Liver (tissue), 9 donors: ENCODE measurements around the gene CPAMD8. TPM values are rescaled to one million over a fixed set of nuclear protein-coding genes. Genes with fewer than 3 reads are reported as not detected.

Source experiments
- DNase-seq: peaks from one replicate; pipeline ENCODE4 v3.0.0-alpha.2; 2017; ENCODE audit warnings: low spot score
- H3K27ac ChIP-seq, 2 donors: one replicate each; pipeline ENCODE4 v1.7.0; 2013; ENCODE audit warnings: inconsistent platforms in 2 of 2, low read length in 2 of 2, control low read depth in 1 of 2, low read depth in 1 of 2, mild to moderate bottlenecking in 1 of 2
- H3K27me3 ChIP-seq, 4 donors: one replicate each; pipeline versions ENCODE4 v1.6.1 to v1.7.0; 2013; ENCODE audit warnings: low read length in 3 of 4, inconsistent platforms in 1 of 4, mild to moderate bottlenecking in 1 of 4, moderate library complexity in 1 of 4; ENCODE audit not compliant: control insufficient read depth in 4 of 4, insufficient read depth in 4 of 4
- H3K36me3 ChIP-seq, 4 donors: one replicate each; pipeline versions ENCODE4 v1.6.1 to v1.7.0; 2013; ENCODE audit warnings: low read length in 3 of 4, mild to moderate bottlenecking in 3 of 4, low read depth in 1 of 4, moderate library complexity in 1 of 4; ENCODE audit not compliant: control insufficient read depth in 4 of 4, insufficient read depth in 3 of 4
- H3K4me1 ChIP-seq, 4 donors: one replicate each; pipeline versions ENCODE4 v1.6.1 to v1.7.0; 2013; ENCODE audit warnings: low read length in 3 of 4, mild to moderate bottlenecking in 3 of 4, moderate library complexity in 1 of 4; ENCODE audit not compliant: control insufficient read depth in 4 of 4, insufficient read depth in 4 of 4
- H3K4me3 ChIP-seq, 3 donors: one replicate each; pipeline versions ENCODE4 v1.6.1 to v1.7.0; 2013; ENCODE audit warnings: low read length in 3 of 3, control low read depth in 1 of 3, low read depth in 1 of 3, mild to moderate bottlenecking in 1 of 3
- H3K9ac ChIP-seq, 2 donors: one replicate each; pipeline ENCODE4 v1.7.0; 2013; ENCODE audit warnings: low read length in 2 of 2, mild to moderate bottlenecking in 2 of 2, moderate library complexity in 2 of 2, control low read depth in 1 of 2, low read depth in 1 of 2
- H3K9me3 ChIP-seq, 4 donors: one replicate each; pipeline versions ENCODE4 v1.6.1 to v1.7.0; 2013; ENCODE audit warnings: low read length in 3 of 4; ENCODE audit not compliant: control insufficient read depth in 4 of 4
- EGR1 ChIP-seq, 2 donors: IDR thresholded peaks; 2 replicates each; pipeline ENCODE4 v1.6.1; 2016 to 2018; ENCODE audit warnings: antibody characterized with exemption in 2 of 2, low read depth in 2 of 2
- FOXA1 ChIP-seq: IDR thresholded peaks from 2 replicates; pipeline ENCODE4 v1.6.1; 2016; ENCODE audit warnings: antibody characterized with exemption
- GABPA ChIP-seq, 2 donors: IDR thresholded peaks in 1 of 2; conservative IDR thresholded peaks in 1 of 2; 2 replicates each; pipeline ENCODE4 v1.6.1; 2016; ENCODE audit warnings: antibody characterized with exemption in 2 of 2, mild to moderate bottlenecking in 1 of 2, moderate library complexity in 1 of 2
- HNF4G ChIP-seq: IDR thresholded peaks from 2 replicates; pipeline ENCODE4 v1.6.1; 2016; ENCODE audit warnings: antibody characterized with exemption
- JUND ChIP-seq, 2 donors: IDR thresholded peaks; 2 replicates each; pipeline ENCODE4 v1.6.1; 2016; ENCODE audit warnings: antibody characterized with exemption in 2 of 2
- RAD21 ChIP-seq, 2 donors: IDR thresholded peaks; 2 replicates each; pipeline ENCODE4 v1.6.1; 2016; ENCODE audit warnings: antibody characterized with exemption in 2 of 2, mild to moderate bottlenecking in 2 of 2
- RXRA ChIP-seq, 2 donors: IDR thresholded peaks; 2 replicates each; pipeline ENCODE4 v1.6.1; 2017 to 2018; ENCODE audit warnings: antibody characterized with exemption in 2 of 2, mild to moderate bottlenecking in 1 of 2
- SP1 ChIP-seq: IDR thresholded peaks from 2 replicates; pipeline ENCODE4 v1.6.1; 2018; ENCODE audit warnings: antibody characterized with exemption, mild to moderate bottlenecking
- TAF1 ChIP-seq: conservative IDR thresholded peaks from 2 replicates; pipeline ENCODE4 v1.6.1; 2016; ENCODE audit warnings: antibody characterized with exemption, mild to moderate bottlenecking
- YY1 ChIP-seq: IDR thresholded peaks from 2 replicates; pipeline ENCODE4 v1.6.1; 2016; ENCODE audit warnings: antibody characterized with exemption, mild to moderate bottlenecking
- WGBS: extraction: QIAGEN DNeasy Blood & Tissue Kit; methylation state at CpG from one replicate; pipeline ENCODE4 v1.1.7; 2013; 5-methylcytosine and 5-hydroxymethylcytosine counted together
- polyA plus RNA-seq, 2 donors: library from polyadenylated mRNA; stranded (reverse) in 1 of 2; unstranded in 1 of 2; fragments of 200-250 nt in 1 of 2; fragments of >200 nt in 1 of 2; fragmentation: Nextera tagmentation in 1 of 2; extraction: Ambion mirVana in 1 of 2; gene quantifications; one replicate each; pipeline versions ENCODE4 v1.2.1 to v1.2.3, GENCODE V29; 2013 to 2015
- total RNA-seq, 2 donors: library from RNA; depleted of rRNA; stranded (reverse); fragments of >200 nt; gene quantifications; one replicate each; pipeline ENCODE4 v1.2.3, GENCODE V29; 2014
- TF ChIP-seq, protein P1 (sequence below): fragments of 150-350 bp; IDR thresholded peaks from 2 replicates; pipeline ENCODE4 v1.5.1; 2017; ENCODE audit warnings: improper control_type of control experiment, low read depth, low read length; ENCODE audit not compliant: missing input control
- TF ChIP-seq, protein P2 (sequence below): IDR thresholded peaks from 2 replicates; pipeline ENCODE4 v1.6.1; 2016; ENCODE audit warnings: antibody characterized with exemption
- TF ChIP-seq, protein P3 (sequence below): IDR thresholded peaks from 2 replicates; pipeline ENCODE4 v1.6.1; 2016; ENCODE audit warnings: antibody characterized with exemption, mild to moderate bottlenecking
- TF ChIP-seq, protein P4 (sequence below): IDR thresholded peaks from 2 replicates; pipeline ENCODE4 v1.6.1; 2016; ENCODE audit warnings: antibody characterized with exemption
- donor health status: healthy.
- donor health status: healthy.
- donor health status: healthy.
- donor health status: healthy.
- donor health status: healthy.

The CPAMD8 gene
- total and polyA plus RNA-seq, 4 donors: 0.92 to 1.4 (median 1.1) TPM

DNA sequence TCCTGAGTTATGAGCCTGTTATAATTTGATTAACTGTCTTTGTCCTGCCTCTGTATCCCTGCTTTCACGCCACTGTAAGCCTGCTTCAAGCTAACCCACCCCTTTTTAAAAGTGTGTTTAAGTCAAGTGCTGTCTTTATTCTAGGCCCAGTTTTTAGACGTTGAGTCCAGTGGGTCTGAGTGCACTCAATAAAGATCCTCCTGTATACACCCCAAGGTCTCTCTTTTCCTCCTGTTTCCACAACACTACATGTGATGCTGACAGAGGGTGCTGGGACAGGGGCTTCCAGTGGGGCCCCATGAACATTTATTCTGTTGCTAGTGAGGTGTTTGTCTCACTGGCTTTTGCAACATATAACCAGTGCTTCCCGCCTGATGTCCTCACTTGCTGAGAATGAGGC, 144.5 kb downstream of the CPAMD8 start:
- H3K4me1 ChIP-seq: no peaks in the 10 kb centered on the region
- H3K9me3 ChIP-seq: peaks cover 0 to 19% (median 3%) of the 10 kb centered on the region in 4 donors
- no peaks in the 10 kb centered on the region for H3K27me3 ChIP-seq
- no peak for DNase-seq
- peaks cover 8 to 27% (median 10%) of the 10 kb centered on the region in 4 donors for H3K36me3 ChIP-seq
- H3K4me3 ChIP-seq: no peak overlapping the region
- 96% methylated on average over 3 of the region's 3 CpGs for WGBS
- H3K27ac ChIP-seq: no peak overlapping the region
- H3K9ac ChIP-seq: no peak overlapping the region
- TF ChIP-seq, protein P1, sequence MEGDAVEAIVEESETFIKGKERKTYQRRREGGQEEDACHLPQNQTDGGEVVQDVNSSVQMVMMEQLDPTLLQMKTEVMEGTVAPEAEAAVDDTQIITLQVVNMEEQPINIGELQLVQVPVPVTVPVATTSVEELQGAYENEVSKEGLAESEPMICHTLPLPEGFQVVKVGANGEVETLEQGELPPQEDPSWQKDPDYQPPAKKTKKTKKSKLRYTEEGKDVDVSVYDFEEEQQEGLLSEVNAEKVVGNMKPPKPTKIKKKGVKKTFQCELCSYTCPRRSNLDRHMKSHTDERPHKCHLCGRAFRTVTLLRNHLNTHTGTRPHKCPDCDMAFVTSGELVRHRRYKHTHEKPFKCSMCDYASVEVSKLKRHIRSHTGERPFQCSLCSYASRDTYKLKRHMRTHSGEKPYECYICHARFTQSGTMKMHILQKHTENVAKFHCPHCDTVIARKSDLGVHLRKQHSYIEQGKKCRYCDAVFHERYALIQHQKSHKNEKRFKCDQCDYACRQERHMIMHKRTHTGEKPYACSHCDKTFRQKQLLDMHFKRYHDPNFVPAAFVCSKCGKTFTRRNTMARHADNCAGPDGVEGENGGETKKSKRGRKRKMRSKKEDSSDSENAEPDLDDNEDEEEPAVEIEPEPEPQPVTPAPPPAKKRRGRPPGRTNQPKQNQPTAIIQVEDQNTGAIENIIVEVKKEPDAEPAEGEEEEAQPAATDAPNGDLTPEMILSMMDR: no peak
- TF ChIP-seq FOXA1 (no peak), RXRA (IDR thresholded peaks at IDR 0.05) (no peak), YY1 (no peak), JUND (IDR thresholded peaks at IDR 0.05) (no peak), SP1 (no peak), HNF4G (no peak), RAD21 (IDR thresholded peaks at IDR 0.05) (no peak), EGR1 (IDR thresholded peaks at IDR 0.05; ENCODE audit: low read depth in 2 of 2) (no peak)
- TF ChIP-seq, protein P2, sequence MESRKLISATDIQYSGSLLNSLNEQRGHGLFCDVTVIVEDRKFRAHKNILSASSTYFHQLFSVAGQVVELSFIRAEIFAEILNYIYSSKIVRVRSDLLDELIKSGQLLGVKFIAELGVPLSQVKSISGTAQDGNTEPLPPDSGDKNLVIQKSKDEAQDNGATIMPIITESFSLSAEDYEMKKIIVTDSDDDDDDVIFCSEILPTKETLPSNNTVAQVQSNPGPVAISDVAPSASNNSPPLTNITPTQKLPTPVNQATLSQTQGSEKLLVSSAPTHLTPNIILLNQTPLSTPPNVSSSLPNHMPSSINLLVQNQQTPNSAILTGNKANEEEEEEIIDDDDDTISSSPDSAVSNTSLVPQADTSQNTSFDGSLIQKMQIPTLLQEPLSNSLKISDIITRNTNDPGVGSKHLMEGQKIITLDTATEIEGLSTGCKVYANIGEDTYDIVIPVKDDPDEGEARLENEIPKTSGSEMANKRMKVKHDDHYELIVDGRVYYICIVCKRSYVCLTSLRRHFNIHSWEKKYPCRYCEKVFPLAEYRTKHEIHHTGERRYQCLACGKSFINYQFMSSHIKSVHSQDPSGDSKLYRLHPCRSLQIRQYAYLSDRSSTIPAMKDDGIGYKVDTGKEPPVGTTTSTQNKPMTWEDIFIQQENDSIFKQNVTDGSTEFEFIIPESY: no peak
- TF ChIP-seq, protein P3, sequence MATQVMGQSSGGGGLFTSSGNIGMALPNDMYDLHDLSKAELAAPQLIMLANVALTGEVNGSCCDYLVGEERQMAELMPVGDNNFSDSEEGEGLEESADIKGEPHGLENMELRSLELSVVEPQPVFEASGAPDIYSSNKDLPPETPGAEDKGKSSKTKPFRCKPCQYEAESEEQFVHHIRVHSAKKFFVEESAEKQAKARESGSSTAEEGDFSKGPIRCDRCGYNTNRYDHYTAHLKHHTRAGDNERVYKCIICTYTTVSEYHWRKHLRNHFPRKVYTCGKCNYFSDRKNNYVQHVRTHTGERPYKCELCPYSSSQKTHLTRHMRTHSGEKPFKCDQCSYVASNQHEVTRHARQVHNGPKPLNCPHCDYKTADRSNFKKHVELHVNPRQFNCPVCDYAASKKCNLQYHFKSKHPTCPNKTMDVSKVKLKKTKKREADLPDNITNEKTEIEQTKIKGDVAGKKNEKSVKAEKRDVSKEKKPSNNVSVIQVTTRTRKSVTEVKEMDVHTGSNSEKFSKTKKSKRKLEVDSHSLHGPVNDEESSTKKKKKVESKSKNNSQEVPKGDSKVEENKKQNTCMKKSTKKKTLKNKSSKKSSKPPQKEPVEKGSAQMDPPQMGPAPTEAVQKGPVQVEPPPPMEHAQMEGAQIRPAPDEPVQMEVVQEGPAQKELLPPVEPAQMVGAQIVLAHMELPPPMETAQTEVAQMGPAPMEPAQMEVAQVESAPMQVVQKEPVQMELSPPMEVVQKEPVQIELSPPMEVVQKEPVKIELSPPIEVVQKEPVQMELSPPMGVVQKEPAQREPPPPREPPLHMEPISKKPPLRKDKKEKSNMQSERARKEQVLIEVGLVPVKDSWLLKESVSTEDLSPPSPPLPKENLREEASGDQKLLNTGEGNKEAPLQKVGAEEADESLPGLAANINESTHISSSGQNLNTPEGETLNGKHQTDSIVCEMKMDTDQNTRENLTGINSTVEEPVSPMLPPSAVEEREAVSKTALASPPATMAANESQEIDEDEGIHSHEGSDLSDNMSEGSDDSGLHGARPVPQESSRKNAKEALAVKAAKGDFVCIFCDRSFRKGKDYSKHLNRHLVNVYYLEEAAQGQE: no peak
- TF ChIP-seq, protein P4, sequence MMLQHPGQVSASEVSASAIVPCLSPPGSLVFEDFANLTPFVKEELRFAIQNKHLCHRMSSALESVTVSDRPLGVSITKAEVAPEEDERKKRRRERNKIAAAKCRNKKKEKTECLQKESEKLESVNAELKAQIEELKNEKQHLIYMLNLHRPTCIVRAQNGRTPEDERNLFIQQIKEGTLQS: no peak

DNA sequence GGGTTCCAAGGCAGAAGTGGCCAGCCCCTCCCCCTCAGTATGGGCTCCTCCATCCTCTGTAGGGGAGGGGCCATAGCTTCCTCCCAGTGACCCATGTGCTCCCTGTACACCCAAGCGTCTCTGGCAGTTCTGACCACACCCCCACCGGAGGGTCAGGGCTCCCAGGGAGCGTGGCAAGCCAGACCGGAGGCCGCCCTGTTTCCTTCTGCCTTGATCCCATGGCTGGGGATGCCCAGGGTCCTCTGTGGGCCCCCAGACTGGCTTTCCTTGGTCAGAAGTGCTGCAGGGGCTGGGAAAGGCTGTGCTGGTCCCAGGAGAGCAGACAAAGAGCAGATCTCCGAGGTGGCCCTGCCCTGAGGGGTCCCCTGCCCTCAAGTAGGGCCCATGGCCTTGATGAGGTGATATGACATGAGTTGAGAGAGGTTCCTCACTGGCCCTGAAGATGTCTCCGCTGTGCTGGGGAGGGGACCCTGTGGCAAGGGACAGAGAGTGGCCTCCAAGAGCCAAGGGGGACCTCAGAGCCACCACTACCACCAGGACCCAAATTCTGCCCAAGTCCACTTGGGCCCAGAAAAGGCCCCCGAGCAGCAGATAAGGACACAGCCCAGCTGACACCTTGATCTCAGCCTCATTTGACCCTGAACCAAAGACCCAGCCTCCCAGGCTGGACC, 145.6 kb downstream of the CPAMD8 start:
- H3K27ac ChIP-seq: no peak overlapping the region
- peaks cover 0 to 19% (median 3%) of the 10 kb centered on the region in 4 donors for H3K9me3 ChIP-seq
- H3K4me1 ChIP-seq: no peaks in the 10 kb centered on the region
- no peak for TF ChIP-seq GABPA (IDR thresholded peaks at IDR 0.05 in 1 of 2, conservative IDR thresholded peaks at IDR 0.05 in 1 of 2)
- no peak for TF ChIP-seq JUND (IDR thresholded peaks at IDR 0.05)
- TF ChIP-seq, protein P2: no peak
- TF ChIP-seq TAF1: no peak
- H3K27me3 ChIP-seq: no peaks in the 10 kb centered on the region
- no peak for DNase-seq
- WGBS: 92% methylated on average over 8 of the region's 8 CpGs
- peaks cover 10 to 37% (median 15%) of the 10 kb centered on the region in 4 donors for H3K36me3 ChIP-seq
- no peak overlapping the region for H3K9ac ChIP-seq
- no peak overlapping the region for H3K4me3 ChIP-seq
